GM04503 (cell line): ENCODE data around the gene SLC25A53.
"Not testable (repeated sequence)": the region's sequence is repeated elsewhere in the genome, so short reads cannot be mapped to it uniquely, and the experiment has no call there.

Source experiments
- DNase-seq: peaks from one replicate; pipeline ENCODE4 v3.0.0-alpha.2; 2012; ENCODE audit warnings: low read depth

The SLC25A53 gene

GRCh38 chrX:104075778-104076445 is 80.9 kb downstream of the SLC25A53 start, which contains the start of gene TMSB15C:
Gene TMSB15C, minus strand, starts transcription at chrX:104076236.
- DNase-seq, result not testable (repeated sequence)

GRCh38 chrX:104062636-104063035 is 94.2 kb downstream of the SLC25A53 start:
- DNase-seq, result not testable (repeated sequence)

GRCh38 chrX:104054956-104055355 is 101.9 kb downstream of the SLC25A53 start:
- not testable (repeated sequence) for DNase-seq
